ENCODE results near the gene ZNF525.

DNA sequence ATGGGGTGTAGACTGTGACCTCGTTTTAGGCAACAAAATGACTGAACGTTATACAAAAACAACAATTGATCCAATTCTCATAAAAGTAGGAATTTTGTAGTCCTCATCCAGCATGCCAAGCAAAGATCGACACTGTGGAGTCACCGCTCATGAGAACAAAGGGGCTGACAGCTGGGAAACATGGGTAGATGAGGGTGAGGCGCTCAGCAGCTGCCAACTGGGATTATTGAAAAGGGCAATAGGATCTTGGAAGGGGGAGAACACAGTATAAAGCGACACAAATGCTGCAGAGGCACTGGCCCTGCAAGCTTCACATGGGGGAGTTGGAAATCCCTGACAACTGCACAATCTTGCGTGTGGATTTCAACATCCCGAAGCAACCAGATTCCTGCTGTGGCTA is 24.1 kb downstream of the ZNF525 start:
- TF ChIP-seq ZNF274 (IDR thresholded peaks at IDR 0.05; ENCODE audit: low read depth, low read length) (no peak), YY1 (IDR thresholded peaks at IDR 0.05; ENCODE audit: insufficient read depth, insufficient read length) (no peak)
